Activated B cell treated with CpG ODN at 0.5 μM for 24 hours (primary cell): Measurements from ENCODE around the gene CENPN. TPM values are rescaled to one million over a fixed set of nuclear protein-coding genes. Genes with fewer than 3 reads are reported as not detected.

ENCODE experiments used
- ATAC-seq: fragments of 200-7000 bp; cut with Tn5 transposase; one replicate; pipeline ENCODE4 v1.10.0; 2021; ENCODE audit warnings: low read depth, mild to moderate bottlenecking, moderate library complexity
- CTCF ChIA-PET: fragments of 350-600 bp; sonication (Branson Sonifier 250); formaldehyde crosslinking; loops from one replicate; lab custom pipeline; 2021; ENCODE audit warnings: antibody characterized with exemption; lab: Charles Lee
- POLR2A ChIA-PET: fragments of 350-600 bp; sonication (Branson Sonifier 250); formaldehyde crosslinking; loops from one replicate; lab custom pipeline; 2021; ENCODE audit warnings: antibody characterized with exemption; lab: Charles Lee
- DNase-seq: peaks from one replicate; pipeline ENCODE4 v3.0.0; 2022
- H3K27ac Mint-ChIP-seq: one replicate; pipeline ENCODE4 v1.8.0; 2020; ENCODE audit warnings: mixed read lengths
- H3K27me3 Mint-ChIP-seq: one replicate; pipeline ENCODE4 v1.8.0; 2021; ENCODE audit warnings: mixed read lengths
- H3K36me3 Mint-ChIP-seq: one replicate; pipeline ENCODE4 v1.8.0; 2021; ENCODE audit warnings: low read depth, mixed read lengths
- H3K4me1 Mint-ChIP-seq: one replicate; pipeline ENCODE4 v1.8.0; 2021; ENCODE audit warnings: mixed read lengths
- H3K4me3 Mint-ChIP-seq: one replicate; pipeline ENCODE4 v1.8.0; 2020; ENCODE audit warnings: mild to moderate bottlenecking, mixed read lengths
- H3K9me3 Mint-ChIP-seq: one replicate; pipeline ENCODE4 v1.8.0; 2020; ENCODE audit warnings: mixed read lengths
- intact Hi-C: fragments of 100-400 bp; cut with micrococcal nuclease; formaldehyde crosslinking; loops from one replicate; pipeline ENCODE4 v1.15.1; 2024
- total RNA-seq: library from RNA; stranded (reverse); gene quantifications from 2 replicates; pipeline ENCODE4 v1.2.3, GENCODE V29; 2022
- TF ChIP-seq, protein P1 (sequence below): fragments of 200-600 bp; IDR thresholded peaks from one replicate; pipeline ENCODE4 v1.8.0; 2022; ENCODE audit warnings: antibody characterized with exemption, mild to moderate bottlenecking

Gene CENPN
- total RNA-seq, 1 donor from 2014 or later, result 5.9 TPM

DNA sequence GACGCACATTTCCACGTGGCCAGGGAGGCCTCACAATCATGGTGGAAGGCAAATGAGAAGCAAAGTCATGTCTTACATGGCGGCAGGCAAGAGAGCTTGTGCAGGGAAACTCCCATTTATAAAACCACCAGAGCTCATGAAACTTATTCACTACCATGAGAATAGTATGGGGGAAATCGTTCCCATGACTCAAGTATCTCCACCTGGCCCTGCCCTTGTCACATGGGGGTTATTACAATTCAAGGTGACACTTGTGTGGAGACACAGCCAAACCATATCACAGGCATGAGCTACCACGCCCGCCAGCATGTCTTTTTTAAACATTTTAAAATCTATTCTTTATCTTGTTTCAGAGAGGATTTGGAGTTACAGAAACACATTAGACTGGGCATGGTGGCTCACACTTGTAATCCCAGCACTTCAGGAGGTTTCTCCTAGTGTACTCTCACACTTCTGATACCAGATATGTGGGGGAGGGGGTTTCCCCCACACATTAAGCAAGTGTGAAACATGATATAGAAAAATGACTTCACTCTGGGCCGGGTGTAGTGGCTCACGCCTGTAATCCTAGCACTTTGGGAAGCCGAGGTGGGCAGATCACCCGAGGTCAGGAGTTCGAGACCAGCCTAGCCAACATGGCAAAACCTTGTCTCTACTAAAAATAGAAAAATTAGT, 23.1 kb downstream of the CENPN start:
- ATAC-seq, result no peak
- H3K4me1 Mint-ChIP-seq, result no peaks in the 10 kb centered on the region
- POLR2A ChIA-PET, result no interaction called here
- H3K9me3 Mint-ChIP-seq, result no peaks in the 10 kb centered on the region
- no peak for DNase-seq
- H3K36me3 Mint-ChIP-seq, result peaks cover 15% of the 10 kb centered on the region
- CTCF ChIA-PET, result no interaction called here
- TF ChIP-seq, protein P1, sequence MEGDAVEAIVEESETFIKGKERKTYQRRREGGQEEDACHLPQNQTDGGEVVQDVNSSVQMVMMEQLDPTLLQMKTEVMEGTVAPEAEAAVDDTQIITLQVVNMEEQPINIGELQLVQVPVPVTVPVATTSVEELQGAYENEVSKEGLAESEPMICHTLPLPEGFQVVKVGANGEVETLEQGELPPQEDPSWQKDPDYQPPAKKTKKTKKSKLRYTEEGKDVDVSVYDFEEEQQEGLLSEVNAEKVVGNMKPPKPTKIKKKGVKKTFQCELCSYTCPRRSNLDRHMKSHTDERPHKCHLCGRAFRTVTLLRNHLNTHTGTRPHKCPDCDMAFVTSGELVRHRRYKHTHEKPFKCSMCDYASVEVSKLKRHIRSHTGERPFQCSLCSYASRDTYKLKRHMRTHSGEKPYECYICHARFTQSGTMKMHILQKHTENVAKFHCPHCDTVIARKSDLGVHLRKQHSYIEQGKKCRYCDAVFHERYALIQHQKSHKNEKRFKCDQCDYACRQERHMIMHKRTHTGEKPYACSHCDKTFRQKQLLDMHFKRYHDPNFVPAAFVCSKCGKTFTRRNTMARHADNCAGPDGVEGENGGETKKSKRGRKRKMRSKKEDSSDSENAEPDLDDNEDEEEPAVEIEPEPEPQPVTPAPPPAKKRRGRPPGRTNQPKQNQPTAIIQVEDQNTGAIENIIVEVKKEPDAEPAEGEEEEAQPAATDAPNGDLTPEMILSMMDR, result no peak
- intact Hi-C loops, result loop anchor here (10.0 kb wide), 1 partner anchor 285 kb away; the partner anchor contains the start of gene GAN
- no peak overlapping the region for H3K27ac Mint-ChIP-seq
- H3K4me3 Mint-ChIP-seq, result no peak overlapping the region
- no peaks in the 10 kb centered on the region for H3K27me3 Mint-ChIP-seq

DNA sequence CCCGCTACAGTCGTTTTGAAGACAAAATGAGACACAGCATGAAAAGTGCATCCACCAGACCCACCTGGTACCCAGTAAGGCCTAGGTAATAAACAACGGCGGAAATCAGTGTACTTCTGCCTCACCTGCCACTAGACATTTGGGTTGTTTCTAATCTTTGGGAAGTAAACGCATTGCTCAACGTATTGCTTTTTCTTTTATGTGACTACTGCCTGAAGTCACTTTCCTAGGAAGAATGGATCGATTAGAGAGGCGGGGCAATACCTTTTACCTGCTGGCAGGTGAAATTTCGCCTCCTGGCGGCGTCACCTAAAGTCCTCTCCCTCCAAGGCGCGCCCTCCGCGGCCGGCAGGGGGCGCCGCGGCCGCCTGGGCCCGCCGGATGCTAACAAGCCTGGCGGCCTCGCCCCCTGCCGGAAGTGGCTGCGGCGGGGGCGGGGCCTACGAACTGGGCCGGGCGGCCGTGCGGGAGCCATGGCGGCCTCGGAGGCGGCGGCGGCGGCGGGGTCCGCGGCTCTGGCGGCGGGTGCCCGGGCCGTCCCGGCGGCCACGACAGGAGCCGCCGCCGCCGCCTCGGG, 28.5 kb downstream of the CENPN start, which contains the start of gene ATMIN:
TSS of gene ATMIN (plus strand) at position 445 of the 577 bp plus-strand sequence. CDS start at position 474, 29 bp downstream.
- Mint-ChIP-seq H3K4me3 (peak within 1 kb of the TSS; percentile 79), H3K36me3 (peaks cover 14% of the 10 kb centered on the region), H3K9me3 (no peaks in the 10 kb centered on the region), H3K27ac (peak within 1 kb of the TSS; percentile 30), H3K27me3 (no peaks in the 10 kb centered on the region), H3K4me1 (peaks cover 22% of the 10 kb centered on the region)
- ATAC-seq (peak; percentile 97), DNase-seq (peak; percentile 92)
- ChIA-PET CTCF (interaction anchor here (0.6 to 3.5 kb wide), 23 partner anchors 10 to 702 kb away, joined by 3 to 51 read pairs (median 4); partner anchors contain the start of genes C16orf46, CENPN, CMC2 and GAN), POLR2A (interaction anchor here (1.0 to 2.9 kb wide), 4 partner anchors 25 to 42 kb away, joined by 3 to 19 read pairs (median 6); partner anchors contain the start of genes C16orf46, CENPN and CMC2)
- intact Hi-C loops, result loop anchor here (1.0 to 10.0 kb wide), 5 partner anchors 28 to 703 kb away; partner anchors contain the start of genes CENPN, GAN and GCSH
- TF ChIP-seq, protein P1, result peak; percentile 90

DNA sequence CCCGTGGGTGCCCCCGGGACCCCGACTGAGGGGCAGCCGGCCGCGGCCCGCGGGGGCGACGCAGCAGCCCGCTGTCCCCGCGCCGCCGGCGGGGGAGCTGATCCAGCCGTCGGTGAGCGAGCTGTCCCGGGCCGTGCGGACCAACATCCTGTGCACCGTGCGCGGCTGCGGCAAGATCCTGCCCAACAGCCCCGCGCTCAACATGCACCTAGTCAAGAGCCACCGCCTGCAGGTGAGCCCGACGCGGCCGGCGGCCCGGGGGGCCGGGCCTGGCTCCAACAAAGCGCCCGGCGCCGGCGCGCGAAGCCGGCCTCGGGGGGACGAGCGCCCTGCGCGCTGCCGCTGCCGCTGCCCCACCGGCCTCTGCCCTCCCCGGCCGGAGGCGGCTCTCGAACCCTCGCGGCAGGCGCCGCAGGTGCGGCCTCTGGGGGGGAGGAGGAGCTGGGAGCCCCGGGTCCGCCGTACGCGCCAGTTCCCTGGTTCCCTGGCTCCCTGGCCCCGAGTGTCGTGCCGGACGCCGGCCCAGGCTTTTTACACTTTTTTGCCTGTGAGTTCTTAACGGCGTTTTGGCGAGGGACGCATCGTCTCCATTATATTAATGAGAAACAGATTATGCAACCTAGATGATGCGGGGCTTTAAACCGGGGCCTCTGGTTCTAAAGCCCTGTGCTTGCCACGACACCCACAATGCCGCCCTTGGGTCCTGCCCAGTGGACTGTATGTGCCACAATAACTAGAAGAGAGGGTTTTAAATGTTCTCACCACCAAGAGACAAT, 29.1 kb downstream of the CENPN start:
- TF ChIP-seq, protein P1, result no peak
- CTCF ChIA-PET, result interaction anchor here (0.6 to 3.5 kb wide), 21 partner anchors 10 to 702 kb away, joined by 3 to 51 read pairs (median 4); partner anchors contain the start of genes C16orf46, CENPN, CMC2 and GAN
- Mint-ChIP-seq H3K4me3 (peak overlapping the region; percentile 79), H3K36me3 (peaks cover 19% of the 10 kb centered on the region), H3K27me3 (no peaks in the 10 kb centered on the region), H3K9me3 (no peaks in the 10 kb centered on the region), H3K4me1 (peaks cover 22% of the 10 kb centered on the region), H3K27ac (peak overlapping the region; percentile 30)
- DNase-seq (no peak), ATAC-seq (peak; percentile 61)
- POLR2A ChIA-PET, result interaction anchor here (1.0 to 2.9 kb wide), 4 partner anchors 26 to 41 kb away, joined by 3 to 19 read pairs (median 6); partner anchors contain the start of genes C16orf46, CENPN and CMC2
- intact Hi-C loops, result loop anchor here (1.0 to 10.0 kb wide), 5 partner anchors 29 to 702 kb away; partner anchors contain the start of genes CENPN, GAN and GCSH

DNA sequence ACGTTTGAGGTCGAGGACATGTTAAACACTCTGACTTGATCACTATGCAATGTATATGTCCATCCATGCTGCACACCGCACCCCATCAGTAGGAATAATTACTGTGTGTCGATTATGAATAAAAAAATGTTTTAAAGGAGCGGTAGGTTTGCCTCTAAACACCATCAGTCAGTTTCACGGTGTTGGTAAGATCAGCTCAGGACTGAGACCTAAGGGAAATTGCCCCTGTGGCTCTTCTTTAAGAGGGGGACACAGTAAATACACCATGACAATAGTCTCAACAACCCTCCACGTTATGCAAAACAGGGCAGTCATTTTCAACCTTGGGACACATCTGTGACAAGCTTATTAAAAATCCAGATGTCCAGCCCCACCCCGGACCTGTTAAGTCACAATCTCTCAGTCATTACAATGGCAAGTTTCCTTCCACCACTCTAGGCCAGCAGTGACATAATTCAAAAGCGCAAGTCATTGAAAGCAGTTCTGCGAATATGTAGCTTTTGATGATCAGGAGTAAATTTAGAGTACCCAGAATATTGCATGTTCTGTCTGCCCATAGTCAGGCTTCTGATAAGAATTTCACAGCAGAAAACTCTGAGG, 29.8 kb downstream of the CENPN start:
- Mint-ChIP-seq H3K36me3 (peaks cover 25% of the 10 kb centered on the region), H3K4me1 (peaks cover 22% of the 10 kb centered on the region), H3K9me3 (no peaks in the 10 kb centered on the region), H3K27ac (peak overlapping the region; percentile 30), H3K4me3 (peak overlapping the region; percentile 79), H3K27me3 (no peaks in the 10 kb centered on the region)
- ChIA-PET POLR2A (interaction anchor here (1.3 to 2.9 kb wide), 3 partner anchors 26 to 40 kb away, joined by 4 to 19 read pairs (median 9); partner anchors contain the start of genes C16orf46, CENPN and CMC2), CTCF (interaction anchor here (1.1 to 3.5 kb wide), 5 partner anchors 28 to 274 kb away, joined by 4 to 51 read pairs (median 5); partner anchors contain the start of genes C16orf46, CENPN and CMC2)
- no peak for DNase-seq
- intact Hi-C loops, result loop anchor here (10.0 kb wide), 1 partner anchor 278 kb away; the partner anchor contains the start of gene GAN
- no peak for ATAC-seq
- TF ChIP-seq, protein P1, result no peak
